H1 (cell line): ENCODE measurements around the gene TTC27. TPM values are rescaled to one million over a fixed set of nuclear protein-coding genes. Genes with fewer than 3 reads are reported as not detected.

ENCODE experiments used
- CHD1 ChIP-seq: IDR thresholded peaks from 2 replicates; pipeline ENCODE4 v1.6.1; 2012; ENCODE audit warnings: low read depth, low read length, improper control_type of control experiment
- CREB1 ChIP-seq: IDR thresholded peaks from 2 replicates; pipeline ENCODE4 v1.6.1; 2012; ENCODE audit warnings: inconsistent platforms
- HDAC6 ChIP-seq: IDR thresholded peaks from one replicate; pipeline ENCODE4 v1.7.1; 2012; ENCODE audit warnings: low read depth, mild to moderate bottlenecking, inconsistent platforms, low read length, moderate library complexity
- JUN ChIP-seq: IDR thresholded peaks from 2 replicates; pipeline ENCODE4 v1.6.1; 2011; ENCODE audit warnings: low read depth, mild to moderate bottlenecking, improper control_type of control experiment, low read length
- SIX5 ChIP-seq: IDR thresholded peaks from 2 replicates; pipeline ENCODE4 v1.6.1; 2011; ENCODE audit warnings: mild to moderate bottlenecking, low read depth, low read length
- polyA plus RNA-seq, 7 experiments: library from polyadenylated mRNA; depleted of rRNA in 3 of 7; stranded (reverse) in 5 of 7; unstranded in 2 of 7; fragments of >200 nt in 5 of 7; fragments of 200-250 nt in 2 of 7; gene quantifications; 1 replicate in 5 of 7; 2 replicates in 1 of 7; 4 replicates in 1 of 7; pipeline versions ENCODE4 v1.2.1 to v1.2.3, GENCODE V29; 2011 to 2013; ENCODE audit warnings: missing spikeins in 2 of 7, mixed read lengths in 2 of 7
- total RNA-seq: library from RNA; stranded (reverse); fragmentation: NEBNext Ultra II Directional; extraction: Animal tissue kit (Norgen Biotek cat#: 25700); gene quantifications from 2 replicates; pipeline ENCODE4 v1.2.1, GENCODE V29; 2021

TTC27 gene
- total and polyA plus RNA-seq, 2 of the 8 experiments (the other 6 are each of a cell fraction or from before 2014, with no cell fraction given) = 13.8 to 29.1 TPM

- TF ChIP-seq CREB1 = no peak
- no peak for TF ChIP-seq SIX5
- TF ChIP-seq JUN = no peak
- TF ChIP-seq HDAC6 = no peak
- no peak for TF ChIP-seq CHD1
Observed at GRCh38 chr2:32688541-32688940, 60.7 kb downstream of the TTC27 start (continued).
